Right ventricle myocardium superior (tissue), 1 donor: ENCODE data around the gene FDX2. TPM values are rescaled to one million over a fixed set of nuclear protein-coding genes. Genes with fewer than 3 reads are reported as not detected.

Experiments
- ATAC-seq: fragments of 200-7000 bp; cut with Tn5 transposase; one replicate; pipeline ENCODE4 v1.9.1; 2020; ENCODE audit warnings: mild to moderate bottlenecking; ENCODE audit not compliant: poor library complexity
- DNase-seq: peaks from one replicate; pipeline ENCODE4 v3.0.0-alpha.2; 2020
- intact Hi-C: fragments of 100-400 bp; cut with DNase I; formaldehyde crosslinking; loops from one replicate; pipeline ENCODE4 v1.11.2; 2022
- total RNA-seq: library from RNA; stranded (reverse); fragmentation: NEBNext Ultra II Directional; extraction: Animal tissue kit (Norgen Biotek cat#: 25700); gene quantifications from one replicate; pipeline ENCODE4 v1.2.1, GENCODE V29; 2021
- donor health status: DM: no; HTN: yes; CAD: no; lungs with severe emphysema.

Gene FDX2
- total RNA-seq, 1 donor from 2014 or later: 19.8 TPM

GRCh38 chr19:10316229-10317044, 622 bp upstream of the FDX2 start:
- no peak for DNase-seq
- peak; percentile 29 for ATAC-seq
- intact Hi-C loops: no loop called here

GRCh38 chr19:10309423-10309822, 6.4 kb downstream of the FDX2 start, which contains the start of gene ZGLP1:
Gene ZGLP1 (minus strand): TSS chr19:10309815.
- no peak for DNase-seq
- intact Hi-C loops: no loop called here
- ATAC-seq: no peak

DNA sequence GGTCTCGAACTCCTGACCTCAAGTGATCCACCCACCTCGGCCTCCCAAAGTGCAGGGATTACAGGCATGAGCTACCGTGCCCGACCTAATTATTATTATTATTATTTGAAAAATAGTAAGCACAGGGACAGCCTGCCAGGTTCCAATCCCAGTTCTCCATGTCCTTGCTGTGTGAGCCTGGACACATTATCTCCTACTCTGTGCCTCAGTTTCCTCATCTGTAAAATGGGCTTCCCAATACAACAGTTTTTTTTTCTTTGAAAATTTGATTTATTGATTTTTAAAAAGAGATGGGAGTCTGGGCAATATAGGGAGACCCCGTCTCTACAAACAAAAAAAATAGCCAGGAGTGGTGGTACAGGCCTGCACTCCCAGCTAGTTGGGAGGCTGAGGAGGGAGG, 9.5 kb downstream of the FDX2 start:
- intact Hi-C loops: no loop called here
- no peak for ATAC-seq
- DNase-seq: no peak

DNA sequence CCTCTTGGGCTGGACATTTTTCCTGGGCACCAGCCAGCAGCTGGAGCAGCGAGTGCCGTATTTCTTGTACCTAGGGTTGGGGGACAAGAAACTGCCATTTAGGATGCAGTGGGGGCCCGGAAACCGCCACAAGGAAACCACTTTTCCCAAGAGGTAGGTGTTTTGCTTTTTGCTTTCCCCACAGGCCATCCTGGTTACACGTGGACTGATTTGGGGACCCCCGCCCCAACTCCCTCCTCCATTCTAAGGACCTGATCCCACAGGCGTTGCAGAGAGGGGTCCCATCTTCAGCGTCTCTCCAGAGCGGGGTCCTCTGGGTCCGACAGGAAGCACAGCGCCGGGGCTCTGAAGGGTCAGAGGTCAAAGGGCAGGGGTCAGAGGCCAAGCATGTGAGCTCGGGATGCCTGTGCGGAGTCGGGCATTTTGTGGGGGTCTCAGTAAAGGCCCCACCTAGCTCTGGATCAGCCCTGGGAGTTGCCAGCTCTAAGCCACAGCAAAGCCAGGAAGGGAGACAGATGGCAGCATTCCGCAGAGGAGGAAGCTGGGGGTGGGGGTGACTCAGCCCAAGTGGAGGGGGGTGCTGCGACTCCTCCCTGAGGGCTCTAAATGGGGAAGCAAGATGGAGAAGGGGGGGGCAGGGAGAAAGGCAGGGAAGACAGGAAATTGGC, 10.5 kb downstream of the FDX2 start:
- ATAC-seq (peak; percentile 64), DNase-seq (peak; percentile 63)
- intact Hi-C loops: no loop called here

DNA sequence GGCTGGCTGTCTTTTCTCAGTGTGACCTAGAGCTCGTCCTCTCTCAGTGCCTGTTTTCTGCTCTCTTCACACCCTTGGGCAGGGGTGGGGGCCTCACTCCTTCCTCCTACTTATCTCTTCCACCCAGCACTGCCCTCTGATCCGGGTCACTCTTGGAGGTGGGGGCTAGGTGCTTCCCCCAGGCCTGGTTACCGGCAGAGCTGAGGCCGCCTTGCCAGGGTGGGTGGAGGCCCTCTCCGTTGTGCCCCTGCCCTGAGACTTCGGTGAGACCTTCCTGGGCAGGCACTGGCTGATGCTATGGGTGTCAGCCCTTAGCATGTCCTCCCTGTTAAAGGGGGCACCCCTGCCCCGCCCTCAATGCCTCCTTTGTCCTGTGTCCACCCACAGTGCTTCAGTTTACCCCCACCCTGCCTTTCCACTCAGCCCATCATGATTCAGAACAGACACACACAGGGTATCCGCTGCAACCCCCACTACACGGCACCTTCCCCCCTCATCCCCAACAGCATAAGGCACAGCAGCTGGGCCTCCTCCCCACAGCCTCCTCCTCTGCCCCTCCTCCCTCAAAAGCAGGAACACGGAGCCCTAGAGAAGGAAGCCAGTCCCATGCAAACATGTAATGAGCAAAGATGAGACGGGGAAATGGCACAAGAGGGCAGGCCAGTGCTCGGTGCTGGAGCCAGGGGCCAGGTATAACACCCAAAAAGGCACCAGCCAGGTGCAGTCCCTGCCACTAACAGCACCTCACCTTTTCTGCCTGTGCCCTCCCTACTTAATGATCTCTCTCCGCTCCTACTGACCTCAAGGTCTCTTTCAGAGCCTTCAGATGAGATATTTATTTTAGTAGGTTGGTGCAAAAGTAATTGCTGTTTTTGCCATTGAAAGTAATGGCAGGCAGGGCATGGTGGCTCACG, 16.0 kb downstream of the FDX2 start:
- ATAC-seq: no peak
- no peak for DNase-seq
- intact Hi-C loops: no loop called here

DNA sequence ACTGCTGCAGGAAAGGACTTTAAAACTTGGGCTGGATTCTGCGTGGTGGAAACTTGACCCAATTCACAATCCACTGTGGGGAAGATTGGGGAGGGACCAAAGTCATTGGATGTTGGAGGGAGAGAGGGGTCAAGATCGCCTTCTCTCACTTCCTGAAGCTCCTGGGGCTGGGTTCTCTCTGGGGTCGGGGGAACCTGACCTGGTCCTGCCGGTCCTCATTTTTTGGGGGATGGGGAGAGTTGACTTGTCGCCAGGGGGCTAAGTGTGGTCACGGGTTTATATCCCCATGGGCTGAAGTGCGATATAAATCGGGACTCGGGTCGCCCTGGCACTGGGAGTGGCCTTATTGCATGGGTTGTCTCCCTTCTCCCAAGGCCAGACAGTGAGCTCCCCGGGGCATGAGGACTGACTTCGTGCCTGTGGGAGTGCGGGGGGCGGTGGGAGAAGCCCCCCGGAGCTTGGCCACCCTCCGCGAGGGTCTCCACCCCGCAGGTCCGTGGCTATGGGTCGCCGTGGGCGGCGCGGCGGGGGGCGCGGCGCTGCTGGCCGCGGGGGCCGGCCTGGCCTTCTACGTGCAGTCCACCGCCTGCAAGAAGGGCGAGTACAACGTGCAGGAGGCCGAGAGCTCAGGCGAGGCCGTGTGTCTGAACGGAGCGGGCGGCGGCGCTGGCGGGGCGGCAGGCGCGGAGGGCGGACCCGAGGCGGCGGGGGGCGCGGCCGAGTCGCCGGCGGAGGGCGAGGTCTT, 19.8 kb downstream of the FDX2 start:
- no peak for ATAC-seq
- intact Hi-C loops: no loop called here
- DNase-seq: no peak

GRCh38 chr19:10295305-10295846, 20.4 kb downstream of the FDX2 start:
- peak; percentile 24 for ATAC-seq
- peak; percentile 73 for DNase-seq
- intact Hi-C loops: no loop called here

- DNase-seq: no peak
- intact Hi-C loops: no loop called here
- ATAC-seq: no peak
Observed at GRCh38 chr19:10294368-10294697, 21.5 kb downstream of the FDX2 start.

DNA sequence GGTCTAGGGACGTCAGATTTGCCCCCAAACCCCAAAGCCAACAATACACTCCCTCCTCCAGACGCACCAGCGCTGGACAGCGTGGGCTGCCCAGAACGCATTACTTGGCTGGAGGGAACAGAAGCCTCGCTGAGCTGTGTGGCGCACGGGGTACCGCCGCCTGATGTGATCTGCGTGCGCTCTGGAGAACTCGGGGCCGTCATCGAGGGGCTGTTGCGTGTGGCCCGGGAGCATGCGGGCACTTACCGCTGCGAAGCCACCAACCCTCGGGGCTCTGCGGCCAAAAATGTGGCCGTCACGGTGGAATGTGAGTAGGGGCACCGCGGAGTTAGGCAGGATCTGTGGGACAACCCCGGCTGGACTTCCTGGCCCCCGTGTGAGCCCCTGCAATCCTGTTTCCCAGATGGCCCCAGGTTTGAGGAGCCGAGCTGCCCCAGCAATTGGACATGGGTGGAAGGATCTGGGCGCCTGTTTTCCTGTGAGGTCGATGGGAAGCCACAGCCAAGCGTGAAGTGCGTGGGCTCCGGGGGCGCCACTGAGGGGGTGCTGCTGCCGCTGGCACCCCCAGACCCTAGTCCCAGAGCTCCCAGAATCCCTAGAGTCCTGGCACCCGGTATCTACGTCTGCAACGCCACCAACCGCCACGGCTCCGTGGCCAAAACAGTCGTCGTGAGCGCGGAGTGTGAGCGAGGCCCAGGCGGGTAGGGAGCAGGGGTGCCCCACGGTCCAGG, 22.0 kb downstream of the FDX2 start:
- ATAC-seq (no peak), DNase-seq (no peak)
- intact Hi-C loops: no loop called here

DNA sequence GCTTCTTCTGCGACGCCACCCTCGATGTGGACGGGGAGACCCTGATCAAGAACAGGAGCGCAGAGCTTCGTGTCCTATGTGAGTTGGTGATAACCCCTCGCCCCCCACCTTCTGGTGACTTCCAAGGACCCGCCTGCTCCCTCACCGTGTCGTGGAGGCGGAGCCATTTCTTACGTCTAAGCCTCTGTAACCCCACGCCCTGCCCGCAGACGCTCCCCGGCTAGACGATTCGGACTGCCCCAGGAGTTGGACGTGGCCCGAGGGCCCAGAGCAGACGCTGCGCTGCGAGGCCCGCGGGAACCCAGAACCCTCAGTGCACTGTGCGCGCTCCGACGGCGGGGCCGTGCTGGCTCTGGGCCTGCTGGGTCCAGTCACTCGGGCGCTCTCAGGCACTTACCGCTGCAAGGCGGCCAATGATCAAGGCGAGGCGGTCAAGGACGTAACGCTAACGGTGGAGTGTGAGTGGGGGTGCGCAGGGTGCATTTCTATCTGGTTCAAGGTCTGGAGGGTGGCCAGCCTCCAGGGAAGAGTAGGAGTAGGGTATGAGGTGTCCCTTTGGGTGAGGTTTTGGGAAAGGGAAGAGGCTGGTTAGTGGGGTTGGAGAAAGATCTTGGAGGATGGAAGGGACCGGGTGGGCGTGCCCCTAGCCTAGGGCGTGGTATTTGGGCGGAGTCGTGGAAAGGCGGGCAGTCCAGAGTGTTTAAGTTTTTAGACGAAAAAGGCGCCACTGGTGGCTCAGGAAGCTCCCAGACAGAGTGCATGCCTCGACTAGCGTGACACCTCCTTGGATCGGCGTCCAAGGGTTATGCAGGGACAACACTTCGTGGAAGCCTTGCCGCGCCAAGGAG, 22.8 kb downstream of the FDX2 start:
- intact Hi-C loops: no loop called here
- no peak for ATAC-seq
- no peak for DNase-seq

GRCh38 chr19:10292206-10292788, 23.5 kb downstream of the FDX2 start:
- DNase-seq: peak; percentile 88
- intact Hi-C loops: no loop called here
- peak; percentile 68 for ATAC-seq

DNA sequence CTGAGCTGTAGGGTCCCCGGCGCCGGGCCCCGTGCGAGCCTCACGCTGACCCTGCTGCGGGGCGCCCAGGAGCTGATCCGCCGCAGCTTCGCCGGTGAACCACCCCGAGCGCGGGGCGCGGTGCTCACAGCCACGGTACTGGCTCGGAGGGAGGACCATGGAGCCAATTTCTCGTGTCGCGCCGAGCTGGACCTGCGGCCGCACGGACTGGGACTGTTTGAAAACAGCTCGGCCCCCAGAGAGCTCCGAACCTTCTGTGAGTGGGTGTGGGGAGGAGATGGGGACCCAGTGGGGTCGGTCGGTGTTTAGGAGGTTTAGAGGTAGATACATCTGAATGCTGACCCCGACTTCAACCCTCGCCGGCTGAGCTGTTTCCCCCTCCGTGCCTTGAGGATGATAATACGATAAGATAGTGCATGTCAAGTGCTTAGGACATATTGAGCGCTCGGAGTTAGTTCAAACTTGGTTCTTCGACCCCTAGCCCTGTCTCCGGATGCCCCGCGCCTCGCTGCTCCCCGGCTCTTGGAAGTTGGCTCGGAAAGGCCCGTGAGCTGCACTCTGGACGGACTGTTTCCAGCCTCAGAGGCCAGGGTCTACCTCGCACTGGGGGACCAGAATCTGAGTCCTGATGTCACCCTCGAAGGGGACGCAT, 24.1 kb downstream of the FDX2 start:
- intact Hi-C loops: no loop called here
- ATAC-seq (no peak), DNase-seq (no peak)

- intact Hi-C loops: no loop called here
- ATAC-seq (peak; percentile 50), DNase-seq (peak; percentile 83)
Observed at GRCh38 chr19:10290876-10291553, 24.8 kb downstream of the FDX2 start.

- intact Hi-C loops: no loop called here
- ATAC-seq: no peak
- DNase-seq: no peak
Observed at GRCh38 chr19:10290357-10290875, 25.4 kb downstream of the FDX2 start.

GRCh38 chr19:10289836-10290356, 25.9 kb downstream of the FDX2 start, which contains the start of gene ICAM5:
Gene ICAM5 (plus strand): TSS chr19:10289952. CDS start chr19:10290044, 92 bp downstream.
- ATAC-seq (no peak), DNase-seq (no peak)
- intact Hi-C loops: no loop called here
